GM23338 (cell line): ENCODE data around the gene FNIP2. TPM values are rescaled to one million over a fixed set of nuclear protein-coding genes. Genes with fewer than 3 reads are reported as not detected.

Experiments
- CREB1 ChIP-seq: fragments of 250-450 bp; sonication (Bioruptor Pico); IDR thresholded peaks from 2 replicates; pipeline ENCODE4 v1.5.0; 2020; ENCODE audit warnings: low read depth, mild to moderate bottlenecking, moderate library complexity
- ETS1 ChIP-seq: IDR thresholded peaks from 2 replicates; pipeline ENCODE4 v1.6.1; 2016; ENCODE audit warnings: antibody characterized with exemption
- EZH2 ChIP-seq: fragments of 200-600 bp; sonication (generic); IDR thresholded peaks from one replicate; pipeline ENCODE4 v1.8.0; 2017; ENCODE audit warnings: antibody characterized with exemption, mild to moderate bottlenecking, low read depth; ENCODE audit not compliant: unreplicated experiment
- EZH2phosphoT487 ChIP-seq: fragments of 200-600 bp; sonication (generic); IDR thresholded peaks from one replicate; pipeline ENCODE4 v1.8.1; 2018; ENCODE audit warnings: antibody characterized with exemption; ENCODE audit not compliant: unreplicated experiment
- JUNB ChIP-seq: IDR thresholded peaks from one replicate; pipeline ENCODE4 v1.6.1; 2016; ENCODE audit warnings: antibody characterized with exemption; ENCODE audit not compliant: unreplicated experiment
- NANOG ChIP-seq: IDR thresholded peaks from 2 replicates; pipeline ENCODE4 v1.6.1; 2016; ENCODE audit warnings: antibody characterized with exemption, borderline replicate concordance
- POLR2AphosphoS5 ChIP-seq: IDR thresholded peaks from 2 replicates; pipeline ENCODE4 v1.6.1; 2016; ENCODE audit warnings: antibody characterized with exemption, low read depth
- ZNF114 ChIP-seq: fragments of 250-450 bp; sonication (Bioruptor Pico); IDR thresholded peaks from 2 replicates; pipeline ENCODE4 v1.5.0; 2020; ENCODE audit warnings: mild to moderate bottlenecking, moderate library complexity
- ZNF331 ChIP-seq: fragments of 250-450 bp; sonication (Bioruptor Pico); IDR thresholded peaks from 2 replicates; pipeline ENCODE4 v1.5.0; 2020; ENCODE audit warnings: low read depth, mild to moderate bottlenecking, moderate library complexity
- polyA plus RNA-seq: library from polyadenylated mRNA; unstranded; fragments of >200 nt; fragmentation: Nextera tagmentation; extraction: Ambion mirVana; gene quantifications from 2 replicates; pipeline ENCODE4 v1.2.1, GENCODE V29; 2016
- total RNA-seq: library from RNA; depleted of rRNA; stranded (reverse); fragments of >200 nt; shearing (Covaris generic); gene quantifications from 2 replicates; pipeline ENCODE4 v1.2.3, GENCODE V29; 2014
- TF ChIP-seq, protein P1 (sequence below): fragments of 250-450 bp; sonication (Bioruptor Pico); IDR thresholded peaks from 2 replicates; pipeline ENCODE4 v1.5.0; 2020; ENCODE audit warnings: mild to moderate bottlenecking, moderate library complexity
- TF ChIP-seq, protein P2 (sequence below): IDR thresholded peaks from one replicate; pipeline ENCODE4 v1.6.1; 2018; ENCODE audit warnings: antibody characterized with exemption; ENCODE audit not compliant: unreplicated experiment

The FNIP2 gene
- total and polyA plus RNA-seq, 2 experiments from 2014 or later, result 2.7 to 17.2 TPM

GRCh38 chr4:158835226-158836001 is 66.6 kb downstream of the FNIP2 start (continued):
- TF ChIP-seq, protein P1, sequence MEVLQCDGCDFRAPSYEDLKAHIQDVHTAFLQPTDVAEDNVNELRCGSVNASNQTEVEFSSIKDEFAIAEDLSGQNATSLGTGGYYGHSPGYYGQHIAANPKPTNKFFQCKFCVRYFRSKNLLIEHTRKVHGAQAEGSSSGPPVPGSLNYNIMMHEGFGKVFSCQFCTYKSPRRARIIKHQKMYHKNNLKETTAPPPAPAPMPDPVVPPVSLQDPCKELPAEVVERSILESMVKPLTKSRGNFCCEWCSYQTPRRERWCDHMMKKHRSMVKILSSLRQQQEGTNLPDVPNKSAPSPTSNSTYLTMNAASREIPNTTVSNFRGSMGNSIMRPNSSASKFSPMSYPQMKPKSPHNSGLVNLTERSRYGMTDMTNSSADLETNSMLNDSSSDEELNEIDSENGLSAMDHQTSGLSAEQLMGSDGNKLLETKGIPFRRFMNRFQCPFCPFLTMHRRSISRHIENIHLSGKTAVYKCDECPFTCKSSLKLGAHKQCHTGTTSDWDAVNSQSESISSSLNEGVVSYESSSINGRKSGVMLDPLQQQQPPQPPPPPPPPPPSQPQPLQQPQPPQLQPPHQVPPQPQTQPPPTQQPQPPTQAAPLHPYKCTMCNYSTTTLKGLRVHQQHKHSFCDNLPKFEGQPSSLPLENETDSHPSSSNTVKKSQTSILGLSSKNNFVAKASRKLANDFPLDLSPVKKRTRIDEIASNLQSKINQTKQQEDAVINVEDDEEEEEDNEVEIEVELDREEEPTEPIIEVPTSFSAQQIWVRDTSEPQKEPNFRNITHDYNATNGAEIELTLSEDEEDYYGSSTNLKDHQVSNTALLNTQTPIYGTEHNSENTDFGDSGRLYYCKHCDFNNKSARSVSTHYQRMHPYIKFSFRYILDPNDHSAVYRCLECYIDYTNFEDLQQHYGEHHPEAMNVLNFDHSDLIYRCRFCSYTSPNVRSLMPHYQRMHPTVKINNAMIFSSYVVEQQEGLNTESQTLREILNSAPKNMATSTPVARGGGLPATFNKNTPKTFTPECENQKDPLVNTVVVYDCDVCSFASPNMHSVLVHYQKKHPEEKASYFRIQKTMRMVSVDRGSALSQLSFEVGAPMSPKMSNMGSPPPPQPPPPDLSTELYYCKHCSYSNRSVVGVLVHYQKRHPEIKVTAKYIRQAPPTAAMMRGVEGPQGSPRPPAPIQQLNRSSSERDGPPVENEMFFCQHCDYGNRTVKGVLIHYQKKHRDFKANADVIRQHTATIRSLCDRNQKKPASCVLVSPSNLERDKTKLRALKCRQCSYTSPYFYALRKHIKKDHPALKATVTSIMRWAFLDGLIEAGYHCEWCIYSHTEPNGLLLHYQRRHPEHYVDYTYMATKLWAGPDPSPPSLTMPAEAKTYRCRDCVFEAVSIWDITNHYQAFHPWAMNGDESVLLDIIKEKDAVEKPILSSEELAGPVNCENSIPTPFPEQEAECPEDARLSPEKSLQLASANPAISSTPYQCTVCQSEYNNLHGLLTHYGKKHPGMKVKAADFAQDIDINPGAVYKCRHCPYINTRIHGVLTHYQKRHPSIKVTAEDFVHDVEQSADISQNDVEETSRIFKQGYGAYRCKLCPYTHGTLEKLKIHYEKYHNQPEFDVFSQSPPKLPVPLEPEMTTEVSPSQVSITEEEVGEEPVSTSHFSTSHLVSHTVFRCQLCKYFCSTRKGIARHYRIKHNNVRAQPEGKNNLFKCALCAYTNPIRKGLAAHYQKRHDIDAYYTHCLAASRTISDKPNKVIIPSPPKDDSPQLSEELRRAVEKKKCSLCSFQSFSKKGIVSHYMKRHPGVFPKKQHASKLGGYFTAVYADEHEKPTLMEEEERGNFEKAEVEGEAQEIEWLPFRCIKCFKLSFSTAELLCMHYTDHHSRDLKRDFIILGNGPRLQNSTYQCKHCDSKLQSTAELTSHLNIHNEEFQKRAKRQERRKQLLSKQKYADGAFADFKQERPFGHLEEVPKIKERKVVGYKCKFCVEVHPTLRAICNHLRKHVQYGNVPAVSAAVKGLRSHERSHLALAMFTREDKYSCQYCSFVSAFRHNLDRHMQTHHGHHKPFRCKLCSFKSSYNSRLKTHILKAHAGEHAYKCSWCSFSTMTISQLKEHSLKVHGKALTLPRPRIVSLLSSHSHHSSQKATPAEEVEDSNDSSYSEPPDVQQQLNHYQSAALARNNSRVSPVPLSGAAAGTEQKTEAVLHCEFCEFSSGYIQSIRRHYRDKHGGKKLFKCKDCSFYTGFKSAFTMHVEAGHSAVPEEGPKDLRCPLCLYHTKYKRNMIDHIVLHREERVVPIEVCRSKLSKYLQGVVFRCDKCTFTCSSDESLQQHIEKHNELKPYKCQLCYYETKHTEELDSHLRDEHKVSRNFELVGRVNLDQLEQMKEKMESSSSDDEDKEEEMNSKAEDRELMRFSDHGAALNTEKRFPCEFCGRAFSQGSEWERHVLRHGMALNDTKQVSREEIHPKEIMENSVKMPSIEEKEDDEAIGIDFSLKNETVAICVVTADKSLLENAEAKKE, result no peak
- TF ChIP-seq EZH2phosphoT487 (no peak), POLR2AphosphoS5 (no peak), ZNF331 (CRISPR knock-in tag) (no peak), CREB1 (no peak), JUNB (no peak), ETS1 (no peak), EZH2 (no peak), ZNF114 (CRISPR knock-in tag) (no peak), NANOG (no peak)
- TF ChIP-seq, protein P2, sequence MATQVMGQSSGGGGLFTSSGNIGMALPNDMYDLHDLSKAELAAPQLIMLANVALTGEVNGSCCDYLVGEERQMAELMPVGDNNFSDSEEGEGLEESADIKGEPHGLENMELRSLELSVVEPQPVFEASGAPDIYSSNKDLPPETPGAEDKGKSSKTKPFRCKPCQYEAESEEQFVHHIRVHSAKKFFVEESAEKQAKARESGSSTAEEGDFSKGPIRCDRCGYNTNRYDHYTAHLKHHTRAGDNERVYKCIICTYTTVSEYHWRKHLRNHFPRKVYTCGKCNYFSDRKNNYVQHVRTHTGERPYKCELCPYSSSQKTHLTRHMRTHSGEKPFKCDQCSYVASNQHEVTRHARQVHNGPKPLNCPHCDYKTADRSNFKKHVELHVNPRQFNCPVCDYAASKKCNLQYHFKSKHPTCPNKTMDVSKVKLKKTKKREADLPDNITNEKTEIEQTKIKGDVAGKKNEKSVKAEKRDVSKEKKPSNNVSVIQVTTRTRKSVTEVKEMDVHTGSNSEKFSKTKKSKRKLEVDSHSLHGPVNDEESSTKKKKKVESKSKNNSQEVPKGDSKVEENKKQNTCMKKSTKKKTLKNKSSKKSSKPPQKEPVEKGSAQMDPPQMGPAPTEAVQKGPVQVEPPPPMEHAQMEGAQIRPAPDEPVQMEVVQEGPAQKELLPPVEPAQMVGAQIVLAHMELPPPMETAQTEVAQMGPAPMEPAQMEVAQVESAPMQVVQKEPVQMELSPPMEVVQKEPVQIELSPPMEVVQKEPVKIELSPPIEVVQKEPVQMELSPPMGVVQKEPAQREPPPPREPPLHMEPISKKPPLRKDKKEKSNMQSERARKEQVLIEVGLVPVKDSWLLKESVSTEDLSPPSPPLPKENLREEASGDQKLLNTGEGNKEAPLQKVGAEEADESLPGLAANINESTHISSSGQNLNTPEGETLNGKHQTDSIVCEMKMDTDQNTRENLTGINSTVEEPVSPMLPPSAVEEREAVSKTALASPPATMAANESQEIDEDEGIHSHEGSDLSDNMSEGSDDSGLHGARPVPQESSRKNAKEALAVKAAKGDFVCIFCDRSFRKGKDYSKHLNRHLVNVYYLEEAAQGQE, result no peak
